ENCODE data around the gene CACUL1.

- TF ChIP-seq POLR2A (IDR thresholded peaks at IDR 0.05; ENCODE audit: low read depth, low read length), result no peak
- TF ChIP-seq, protein P1, sequence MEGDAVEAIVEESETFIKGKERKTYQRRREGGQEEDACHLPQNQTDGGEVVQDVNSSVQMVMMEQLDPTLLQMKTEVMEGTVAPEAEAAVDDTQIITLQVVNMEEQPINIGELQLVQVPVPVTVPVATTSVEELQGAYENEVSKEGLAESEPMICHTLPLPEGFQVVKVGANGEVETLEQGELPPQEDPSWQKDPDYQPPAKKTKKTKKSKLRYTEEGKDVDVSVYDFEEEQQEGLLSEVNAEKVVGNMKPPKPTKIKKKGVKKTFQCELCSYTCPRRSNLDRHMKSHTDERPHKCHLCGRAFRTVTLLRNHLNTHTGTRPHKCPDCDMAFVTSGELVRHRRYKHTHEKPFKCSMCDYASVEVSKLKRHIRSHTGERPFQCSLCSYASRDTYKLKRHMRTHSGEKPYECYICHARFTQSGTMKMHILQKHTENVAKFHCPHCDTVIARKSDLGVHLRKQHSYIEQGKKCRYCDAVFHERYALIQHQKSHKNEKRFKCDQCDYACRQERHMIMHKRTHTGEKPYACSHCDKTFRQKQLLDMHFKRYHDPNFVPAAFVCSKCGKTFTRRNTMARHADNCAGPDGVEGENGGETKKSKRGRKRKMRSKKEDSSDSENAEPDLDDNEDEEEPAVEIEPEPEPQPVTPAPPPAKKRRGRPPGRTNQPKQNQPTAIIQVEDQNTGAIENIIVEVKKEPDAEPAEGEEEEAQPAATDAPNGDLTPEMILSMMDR (IDR thresholded peaks at IDR 0.05; ENCODE audit: extremely low read depth in 1 of 2, insufficient read depth in 1 of 2, low read depth in 1 of 2, low read length in 2 of 2), result no peak
Observed at GRCh38 chr10:118669835-118670234, 84.9 kb downstream of the CACUL1 start.
